K562 (cell line): ENCODE results near the gene AKT2. TPM values are rescaled to one million over a fixed set of nuclear protein-coding genes. Genes with fewer than 3 reads are reported as not detected.
A peak's percentile ranks its signal among the peaks of the same experiment; 100 is the strongest.

Source experiments
- ATF3 ChIP-seq, 2 experiments: fragments of 450-650 bp in 1 of 2; sonication (generic) in 1 of 2; formaldehyde crosslinking in 1 of 2; IDR thresholded peaks in 1 of 2; conservative IDR thresholded peaks in 1 of 2; 2 replicates each; pipeline versions ENCODE4 v1.6.1 to v1.8.1; 2016 to 2023; ENCODE audit warnings: mild to moderate bottlenecking in 2 of 2, moderate library complexity in 2 of 2, inconsistent platforms in 1 of 2, missing genetic modification reagents in 1 of 2
- C11orf30 ChIP-seq: fragments of 450-650 bp; IDR thresholded peaks from 2 replicates; pipeline ENCODE4 v1.6.1; 2016; ENCODE audit warnings: low read depth, mild to moderate bottlenecking
- ELK1 ChIP-seq: sonication (generic); formaldehyde crosslinking; IDR thresholded peaks from 2 replicates; pipeline ENCODE4 v1.8.1; 2022; ENCODE audit warnings: missing genetic modification reagents
- HNRNPH1 ChIP-seq: fragments of 200-400 bp; formaldehyde crosslinking; optimal IDR thresholded peaks from 2 replicates; pipeline ENCODE3; 2017; ENCODE audit warnings: low read depth, mild to moderate bottlenecking, low read length, moderate library complexity
- MCM7 ChIP-seq, 2 experiments: fragments of 450-650 bp; IDR thresholded peaks; 2 replicates each; pipeline ENCODE4 v1.6.1; 2016 to 2018
- MED1 ChIP-seq: sonication (generic); formaldehyde crosslinking; IDR thresholded peaks from 2 replicates; pipeline ENCODE4 v1.8.1; 2023; ENCODE audit warnings: missing genetic modification reagents, borderline replicate concordance
- MXI1 ChIP-seq: IDR thresholded peaks from 2 replicates; pipeline ENCODE4 v1.6.1; 2011; ENCODE audit warnings: low read depth, mild to moderate bottlenecking, improper control_type of control experiment, low read length
- NFIX ChIP-seq: fragments of 250-450 bp; sonication (Bioruptor Pico); IDR thresholded peaks from 2 replicates; pipeline ENCODE4 v1.4.0; 2020; ENCODE audit warnings: low read depth, mild to moderate bottlenecking, moderate library complexity
- NR4A1 ChIP-seq, 2 experiments: fragments of 250-450 bp in 1 of 2; fragments of 450-650 bp in 1 of 2; sonication (Bioruptor Pico) in 1 of 2; IDR thresholded peaks; 2 replicates each; pipeline versions ENCODE4 v1.4.0 to v1.6.1; 2016 to 2020; ENCODE audit warnings: mild to moderate bottlenecking in 2 of 2, missing compliant biosample characterization in 1 of 2, missing genetic modification characterization in 1 of 2, moderate library complexity in 1 of 2
- POLR3G ChIP-seq: IDR thresholded peaks from 2 replicates; pipeline ENCODE4 v1.6.1; 2011; ENCODE audit not compliant: insufficient read length, insufficient replicate concordance; ENCODE audit errors: extremely low read depth
- RB1 ChIP-seq: fragments of 450-650 bp; IDR thresholded peaks from 2 replicates; pipeline ENCODE4 v1.6.1; 2017; ENCODE audit warnings: low read depth, mild to moderate bottlenecking
- SMAD1 ChIP-seq: fragments of 150-350 bp; IDR thresholded peaks from 2 replicates; pipeline ENCODE4 v1.6.1; 2014; ENCODE audit warnings: low read length, low read depth; ENCODE audit not compliant: partially characterized antibody
- TEAD1 ChIP-seq, 2 experiments: fragments of 450-650 bp in 1 of 2; sonication (generic) in 1 of 2; formaldehyde crosslinking; IDR thresholded peaks; 2 replicates each; pipeline versions ENCODE4 v1.4.0 to v1.8.0; 2020 to 2022; ENCODE audit warnings: mild to moderate bottlenecking in 2 of 2, missing genetic modification reagents in 1 of 2
- TFAM ChIP-seq: fragments of 250-450 bp; sonication (Bioruptor Pico); conservative IDR thresholded peaks from 2 replicates; pipeline ENCODE4 v1.5.0; 2021; ENCODE audit warnings: mild to moderate bottlenecking, moderate library complexity
- THRA ChIP-seq: fragments of 450-650 bp; IDR thresholded peaks from 2 replicates; pipeline ENCODE4 v1.6.1; 2017; ENCODE audit warnings: mild to moderate bottlenecking, moderate library complexity
- U2AF1 ChIP-seq: fragments of 200-400 bp; formaldehyde crosslinking; optimal IDR thresholded peaks from 2 replicates; pipeline ENCODE3; 2017; ENCODE audit warnings: mild to moderate bottlenecking, low read depth, low read length, moderate library complexity
- ZC3H4 ChIP-seq: sonication (generic); formaldehyde crosslinking; IDR thresholded peaks from 2 replicates; pipeline ENCODE4 v1.9.0; 2021; ENCODE audit warnings: missing genetic modification reagents, borderline replicate concordance
- ZNF12 ChIP-seq: sonication (generic); formaldehyde crosslinking; IDR thresholded peaks from 2 replicates; pipeline ENCODE4 v1.4.0; 2020; ENCODE audit warnings: mild to moderate bottlenecking, missing genetic modification reagents
- ZNF224 ChIP-seq: sonication (generic); formaldehyde crosslinking; IDR thresholded peaks from 2 replicates; pipeline ENCODE4 v1.8.0; 2022; ENCODE audit warnings: mild to moderate bottlenecking, missing genetic modification reagents
- ZNF324 ChIP-seq: fragments of 250-450 bp; sonication (Bioruptor Pico); IDR thresholded peaks from 2 replicates; pipeline ENCODE4 v1.4.0; 2020; ENCODE audit warnings: mild to moderate bottlenecking
- ZNF436 ChIP-seq: fragments of 250-450, 450-650 bp; sonication (Bioruptor Pico); formaldehyde crosslinking; IDR thresholded peaks from 2 replicates; pipeline ENCODE4 v1.7.0; 2020; ENCODE audit warnings: mild to moderate bottlenecking
- polyA plus RNA-seq, 8 experiments: library from polyadenylated mRNA; depleted of rRNA in 4 of 8; stranded (reverse) in 5 of 8; unstranded in 3 of 8; fragments of >200 nt; fragmentation: Nextera tagmentation in 2 of 8; fragmentation: Illumina TruSeq in 1 of 8; extraction: Ambion mirVana in 2 of 8; extraction: Trizol in 1 of 8; gene quantifications; 2 replicates each; pipeline versions ENCODE4 v1.2.1 to v1.2.3, GENCODE V29; 2011 to 2014; ENCODE audit warnings: inconsistent platforms in 1 of 8, missing spikeins in 1 of 8
- total RNA-seq, 7 experiments: library from RNA; depleted of rRNA in 6 of 7; stranded (reverse); fragments of >200 nt in 6 of 7; fragmentation: Illumina TruSeq in 2 of 7; extraction: Trizol in 2 of 7; gene quantifications; 2 replicates each; pipeline versions ENCODE4 v1.2.1 to v1.2.3, GENCODE V29; 2011 to 2021; ENCODE audit warnings: low replicate concordance in 1 of 7
- TF ChIP-seq, protein P1 (sequence below): fragments of 250-450 bp; sonication (Bioruptor Pico); IDR thresholded peaks from 2 replicates; pipeline ENCODE4 v1.8.0; 2021; ENCODE audit warnings: mild to moderate bottlenecking, moderate library complexity

AKT2 gene
- total and polyA plus RNA-seq, 9 of the 15 experiments (the other 6 are each of a cell fraction or from before 2014, with no cell fraction given) = 1.1 to 132 (median 67.7) TPM

GRCh38 chr19:40231544-40232424, 53.4 kb downstream of the AKT2 start (continued):
- peak in 1 of 2 experiments; percentile 10; a peak in 1 of 4 replicates for TF ChIP-seq TEAD1 (CRISPR knock-in tag; IDR thresholded peaks at IDR 0.05)
- TF ChIP-seq MXI1 = no peak
- TF ChIP-seq THRA = no peak
- TF ChIP-seq ZNF436 (CRISPR knock-in tag) = no peak
- TF ChIP-seq, protein P1, sequence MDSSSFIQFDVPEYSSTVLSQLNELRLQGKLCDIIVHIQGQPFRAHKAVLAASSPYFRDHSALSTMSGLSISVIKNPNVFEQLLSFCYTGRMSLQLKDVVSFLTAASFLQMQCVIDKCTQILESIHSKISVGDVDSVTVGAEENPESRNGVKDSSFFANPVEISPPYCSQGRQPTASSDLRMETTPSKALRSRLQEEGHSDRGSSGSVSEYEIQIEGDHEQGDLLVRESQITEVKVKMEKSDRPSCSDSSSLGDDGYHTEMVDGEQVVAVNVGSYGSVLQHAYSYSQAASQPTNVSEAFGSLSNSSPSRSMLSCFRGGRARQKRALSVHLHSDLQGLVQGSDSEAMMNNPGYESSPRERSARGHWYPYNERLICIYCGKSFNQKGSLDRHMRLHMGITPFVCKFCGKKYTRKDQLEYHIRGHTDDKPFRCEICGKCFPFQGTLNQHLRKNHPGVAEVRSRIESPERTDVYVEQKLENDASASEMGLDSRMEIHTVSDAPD (CRISPR knock-in tag) = no peak
- 0 out of 2 replicates have a peak, but pooled peaks have one; percentile 44 for TF ChIP-seq RB1
- TF ChIP-seq HNRNPH1 = no peak
- TF ChIP-seq C11orf30 = no peak
- TF ChIP-seq U2AF1 = no peak
- TF ChIP-seq SMAD1 = no peak
- TF ChIP-seq MED1 (CRISPR knock-in tag) = no peak
- no peak for TF ChIP-seq ZNF12 (CRISPR knock-in tag)
- TF ChIP-seq NFIX (CRISPR knock-in tag) = no peak
- no peak for TF ChIP-seq TFAM
- TF ChIP-seq ZNF324 (CRISPR knock-in tag) = no peak
- TF ChIP-seq MCM7 (IDR thresholded peaks at IDR 0.05) = no peak
- TF ChIP-seq ELK1 (CRISPR knock-in tag) = no peak
- TF ChIP-seq ZC3H4 = no peak
- TF ChIP-seq ATF3 (IDR thresholded peaks at IDR 0.05) = no peak
- no peak for TF ChIP-seq ATF3 (CRISPR knock-in tag; conservative IDR thresholded peaks at IDR 0.05)
- no peak for TF ChIP-seq NR4A1 (CRISPR knock-in tag; IDR thresholded peaks at IDR 0.05)
- no peak for TF ChIP-seq NR4A1 (tag; IDR thresholded peaks at IDR 0.05)
- no peak for TF ChIP-seq POLR3G
- no peak for TF ChIP-seq ZNF224 (CRISPR knock-in tag)
